Measurements from ENCODE around the gene CACNA2D3.

- TF ChIP-seq, protein P1, sequence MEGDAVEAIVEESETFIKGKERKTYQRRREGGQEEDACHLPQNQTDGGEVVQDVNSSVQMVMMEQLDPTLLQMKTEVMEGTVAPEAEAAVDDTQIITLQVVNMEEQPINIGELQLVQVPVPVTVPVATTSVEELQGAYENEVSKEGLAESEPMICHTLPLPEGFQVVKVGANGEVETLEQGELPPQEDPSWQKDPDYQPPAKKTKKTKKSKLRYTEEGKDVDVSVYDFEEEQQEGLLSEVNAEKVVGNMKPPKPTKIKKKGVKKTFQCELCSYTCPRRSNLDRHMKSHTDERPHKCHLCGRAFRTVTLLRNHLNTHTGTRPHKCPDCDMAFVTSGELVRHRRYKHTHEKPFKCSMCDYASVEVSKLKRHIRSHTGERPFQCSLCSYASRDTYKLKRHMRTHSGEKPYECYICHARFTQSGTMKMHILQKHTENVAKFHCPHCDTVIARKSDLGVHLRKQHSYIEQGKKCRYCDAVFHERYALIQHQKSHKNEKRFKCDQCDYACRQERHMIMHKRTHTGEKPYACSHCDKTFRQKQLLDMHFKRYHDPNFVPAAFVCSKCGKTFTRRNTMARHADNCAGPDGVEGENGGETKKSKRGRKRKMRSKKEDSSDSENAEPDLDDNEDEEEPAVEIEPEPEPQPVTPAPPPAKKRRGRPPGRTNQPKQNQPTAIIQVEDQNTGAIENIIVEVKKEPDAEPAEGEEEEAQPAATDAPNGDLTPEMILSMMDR (IDR thresholded peaks at IDR 0.05): no peak
- no peak for TF ChIP-seq POLR2A (IDR thresholded peaks at IDR 0.05)
These were observed 55.5 kb downstream of the CACNA2D3 start for GRCh38 chr3:54177816-54178215.

All from tibial nerve (tissue), 3 donors.